HG03108 (cell line): ENCODE data around the gene FAT1.

Source experiments
- ATAC-seq: cut with Tn5 transposase; IDR thresholded peaks from one replicate; pipeline ENCODE4 v1.9.1; 2021; ENCODE audit warnings: moderate library complexity; ENCODE audit not compliant: unreplicated experiment

FAT1 gene

GRCh38 chr4:186724864-186725468 lies 1.3 kb upstream of the FAT1 start:
- ATAC-seq = no peak

GRCh38 chr4:186724058-186724863 lies 605 bp upstream of the FAT1 start:
- ATAC-seq = no peak

- ATAC-seq = no peak
Observed at GRCh38 chr4:186722796-186723291, 812 bp downstream of the FAT1 start.

GRCh38 chr4:186719925-186720694 lies 3.5 kb downstream of the FAT1 start:
- ATAC-seq = no peak

GRCh38 chr4:186717556-186717955 lies 6.1 kb downstream of the FAT1 start:
- no peak for ATAC-seq

GRCh38 chr4:186715077-186715476 lies 8.6 kb downstream of the FAT1 start:
- no peak for ATAC-seq

- no peak for ATAC-seq
Observed at GRCh38 chr4:186714006-186714675, 9.5 kb downstream of the FAT1 start.

- ATAC-seq = no peak
Observed at GRCh38 chr4:186712690-186713089, 11.0 kb downstream of the FAT1 start.

GRCh38 chr4:186710521-186711119 lies 13.0 kb downstream of the FAT1 start:
- no peak for ATAC-seq

GRCh38 chr4:186709517-186709916 lies 14.1 kb downstream of the FAT1 start:
- no peak for ATAC-seq

GRCh38 chr4:186708554-186708953 lies 15.1 kb downstream of the FAT1 start:
- no peak for ATAC-seq

- no peak for ATAC-seq
Observed at GRCh38 chr4:186707996-186708395, 15.7 kb downstream of the FAT1 start.

GRCh38 chr4:186707574-186707973 lies 16.1 kb downstream of the FAT1 start:
- ATAC-seq = no peak

- no peak for ATAC-seq
Observed at GRCh38 chr4:186704057-186704456, 19.6 kb downstream of the FAT1 start.

GRCh38 chr4:186703510-186703909 lies 20.1 kb downstream of the FAT1 start:
- ATAC-seq = no peak

- ATAC-seq = no peak
Observed at GRCh38 chr4:186702940-186703339, 20.7 kb downstream of the FAT1 start.

GRCh38 chr4:186702297-186702696 lies 21.4 kb downstream of the FAT1 start:
- ATAC-seq = no peak

- no peak for ATAC-seq
Observed at GRCh38 chr4:186701788-186702187, 21.9 kb downstream of the FAT1 start.

GRCh38 chr4:186701273-186701672 lies 22.4 kb downstream of the FAT1 start:
- no peak for ATAC-seq

GRCh38 chr4:186700746-186701145 lies 22.9 kb downstream of the FAT1 start:
- no peak for ATAC-seq
